Measurements from ENCODE around the gene LIFR. TPM values are rescaled to one million over a fixed set of nuclear protein-coding genes. Genes with fewer than 3 reads are reported as not detected.

The LIFR gene
- total RNA-seq, 4 donors from 2014 or later = 3.1 to 72.9 (median 16.9) TPM

- Histone ChIP-seq H3K27me3 (no peaks in the 10 kb centered on the region), H3K4me1 (peaks cover 0 to 24% (median 0%) of the 10 kb centered on the region in 3 donors), H3K27ac (no peak overlapping the region), H3K36me3 (no peaks in the 10 kb centered on the region), H3K4me3 (no peak overlapping the region), H3K9me3 (no peaks in the 10 kb centered on the region)
- no peak for TF ChIP-seq POLR2A (IDR thresholded peaks at IDR 0.05)
- TF ChIP-seq CTCF (IDR thresholded peaks at IDR 0.05) = no peak
- WGBS, 2 donors = 94 to 98% methylated on average over 4 of the region's 4 CpGs
- no peak for DNase-seq
- intact Hi-C loops (cut with DNase I) = no loop called here
These were observed 12.6 kb downstream of the LIFR start for GRCh38 chr5:38543886-38544285.

GRCh38 chr5:38543074-38543473 lies 13.4 kb downstream of the LIFR start:
- no peaks in the 10 kb centered on the region for H3K36me3 ChIP-seq
- peaks cover 0 to 16% (median 0%) of the 10 kb centered on the region in 3 donors for H3K4me1 ChIP-seq
- intact Hi-C loops (cut with DNase I) = no loop called here
- H3K9me3 ChIP-seq = no peaks in the 10 kb centered on the region
- no peak overlapping the region for H3K4me3 ChIP-seq
- 91 to 93% methylated on average over 2 of the region's 2 CpGs for WGBS, 2 donors
- TF ChIP-seq POLR2A (IDR thresholded peaks at IDR 0.05) = no peak
- TF ChIP-seq CTCF (IDR thresholded peaks at IDR 0.05) = no peak
- no peak overlapping the region for H3K27ac ChIP-seq
- no peaks in the 10 kb centered on the region for H3K27me3 ChIP-seq
- no peak for DNase-seq

GRCh38 chr5:38541174-38541725 lies 15.2 kb downstream of the LIFR start:
- H3K4me3 ChIP-seq = no peak overlapping the region
- H3K27ac ChIP-seq = no peak overlapping the region
- no peaks in the 10 kb centered on the region for H3K36me3 ChIP-seq
- WGBS, 2 donors = 40 to 73% methylated on average over 2 of the region's 2 CpGs
- H3K27me3 ChIP-seq = no peaks in the 10 kb centered on the region
- intact Hi-C loops (cut with DNase I) = no loop called here
- no peak for TF ChIP-seq CTCF (IDR thresholded peaks at IDR 0.05)
- peaks cover 0 to 5% (median 0%) of the 10 kb centered on the region in 3 donors for H3K4me1 ChIP-seq
- DNase-seq = no peak
- no peaks in the 10 kb centered on the region for H3K9me3 ChIP-seq

- H3K4me1 ChIP-seq = peaks cover 0 to 12% (median 0%) of the 10 kb centered on the region in 3 donors
- intact Hi-C loops (cut with DNase I) = no loop called here
- H3K4me3 ChIP-seq = no peak overlapping the region
- no peaks in the 10 kb centered on the region for H3K36me3 ChIP-seq
- no peaks in the 10 kb centered on the region for H3K9me3 ChIP-seq
- WGBS, 2 donors = 82% methylated on average over 6 of the region's 6 CpGs
- no peak for DNase-seq
- H3K27me3 ChIP-seq = no peaks in the 10 kb centered on the region
- no peak for TF ChIP-seq POLR2A (IDR thresholded peaks at IDR 0.05)
- no peak for TF ChIP-seq CTCF (IDR thresholded peaks at IDR 0.05)
- H3K27ac ChIP-seq = no peak overlapping the region
These were observed 16.1 kb downstream of the LIFR start for GRCh38 chr5:38540314-38540713.

GRCh38 chr5:38538161-38538560 lies 18.3 kb downstream of the LIFR start:
- no peak overlapping the region for H3K4me3 ChIP-seq
- TF ChIP-seq POLR2A (IDR thresholded peaks at IDR 0.05) = no peak
- no peak for TF ChIP-seq CTCF (IDR thresholded peaks at IDR 0.05)
- no peaks in the 10 kb centered on the region for H3K36me3 ChIP-seq
- H3K27me3 ChIP-seq = no peaks in the 10 kb centered on the region
- no peaks in the 10 kb centered on the region for H3K9me3 ChIP-seq
- intact Hi-C loops (cut with DNase I) = no loop called here
- no peak overlapping the region for H3K27ac ChIP-seq
- 58 to 63% methylated on average over 2 of the region's 2 CpGs for WGBS, 2 donors
- no peak for DNase-seq
- H3K4me1 ChIP-seq = peaks cover 0 to 16% (median 0%) of the 10 kb centered on the region in 3 donors
